Measurements from ENCODE around the gene FBP2. TPM values are rescaled to one million over a fixed set of nuclear protein-coding genes. Genes with fewer than 3 reads are reported as not detected.
A peak's percentile ranks its signal among the peaks of the same experiment; 100 is the strongest.
"Not testable (repeated sequence)": the region's sequence is repeated elsewhere in the genome, so short reads cannot be mapped to it uniquely, and the experiment has no call there.

The FBP2 gene
- total and polyA plus RNA-seq, 3 experiments from 2014 or later: not detected

GRCh38 chr9:94567271-94567670 is 26.4 kb downstream of the FBP2 start:
- H3K4me1 Mint-ChIP-seq: no peaks in the 10 kb centered on the region
- H3K36me3 Mint-ChIP-seq: peaks cover 0 to 3% (median 0%) of the 10 kb centered on the region in 3 donors
- peaks cover 12 to 27% of the 10 kb centered on the region in 2 donors for H3K27me3 Mint-ChIP-seq
- Histone ChIP-seq H3K27ac (ENCODE audit: low read depth, low read length) (no peak overlapping the region), H3K9me3 (ENCODE audit: low read length) (no peaks in the 10 kb centered on the region), H3K4me1 (ENCODE audit: insufficient read depth, low read length) (no peaks in the 10 kb centered on the region), H3K4me3 (ENCODE audit: low read length) (no peak overlapping the region), H3K36me3 (ENCODE audit: insufficient read depth, low read length) (no peaks in the 10 kb centered on the region), H3K27me3 (ENCODE audit: insufficient read depth, low read length, poor library complexity, severe bottlenecking) (no peaks in the 10 kb centered on the region)
- no peak overlapping the region for H3K4me3 Mint-ChIP-seq
- CTCF ChIA-PET: no interaction called here
- H3K9me3 Mint-ChIP-seq: no peaks in the 10 kb centered on the region
- no peak overlapping the region for H3K27ac Mint-ChIP-seq
- no peak for DNase-seq
- POLR2A ChIA-PET: no interaction called here

GRCh38 chr9:94566550-94566949 is 27.1 kb downstream of the FBP2 start:
- no peaks in the 10 kb centered on the region for H3K9me3 Mint-ChIP-seq
- H3K27me3 Mint-ChIP-seq: peaks cover 10 to 29% of the 10 kb centered on the region in 2 donors
- peaks cover 0 to 4% (median 0%) of the 10 kb centered on the region in 3 donors for H3K36me3 Mint-ChIP-seq

GRCh38 chr9:94564279-94564678 is 29.3 kb downstream of the FBP2 start:
- POLR2A ChIA-PET: not testable (repeated sequence)

More at GRCh38 chr9:94566550-94566949, 27.1 kb downstream of the FBP2 start:
- DNase-seq: no peak
- H3K27me3 ChIP-seq (ENCODE audit: insufficient read depth, low read length, poor library complexity, severe bottlenecking): no peaks in the 10 kb centered on the region
- ChIA-PET POLR2A (no interaction called here), CTCF (no interaction called here)
- Mint-ChIP-seq H3K4me3 (no peak overlapping the region), H3K27ac (no peak overlapping the region), H3K4me1 (no peaks in the 10 kb centered on the region)
- no peak overlapping the region for H3K27ac ChIP-seq (ENCODE audit: low read depth, low read length)
- no peaks in the 10 kb centered on the region for H3K36me3 ChIP-seq (ENCODE audit: insufficient read depth, low read length)
- no peak overlapping the region for H3K4me3 ChIP-seq (ENCODE audit: low read length)
- no peaks in the 10 kb centered on the region for H3K4me1 ChIP-seq (ENCODE audit: insufficient read depth, low read length)
- no peaks in the 10 kb centered on the region for H3K9me3 ChIP-seq (ENCODE audit: low read length)

GRCh38 chr9:94563548-94563947 is 30.1 kb downstream of the FBP2 start:
- H3K4me1 ChIP-seq (ENCODE audit: insufficient read depth, low read length): no peaks in the 10 kb centered on the region
- H3K36me3 ChIP-seq (ENCODE audit: insufficient read depth, low read length): no peaks in the 10 kb centered on the region
- Mint-ChIP-seq H3K4me3 (no peak overlapping the region), H3K36me3 (peaks cover 0 to 4% (median 0%) of the 10 kb centered on the region in 3 donors), H3K9me3 (no peaks in the 10 kb centered on the region), H3K27ac (no peak overlapping the region), H3K27me3 (peaks cover 12 to 35% of the 10 kb centered on the region in 2 donors), H3K4me1 (no peaks in the 10 kb centered on the region)
- ChIA-PET CTCF (no interaction called here), POLR2A (no interaction called here)
- H3K27ac ChIP-seq (ENCODE audit: low read depth, low read length): no peak overlapping the region
- H3K4me3 ChIP-seq (ENCODE audit: low read length): no peak overlapping the region
- H3K9me3 ChIP-seq (ENCODE audit: low read length): no peaks in the 10 kb centered on the region
- H3K27me3 ChIP-seq (ENCODE audit: insufficient read depth, low read length, poor library complexity, severe bottlenecking): no peaks in the 10 kb centered on the region
- DNase-seq: no peak

More at GRCh38 chr9:94564279-94564678, 29.3 kb downstream of the FBP2 start:
- CTCF ChIA-PET; H3K4me1 Mint-ChIP-seq; H3K27ac Mint-ChIP-seq; H3K4me1 ChIP-seq (ENCODE audit: insufficient read depth, low read length); H3K4me3 ChIP-seq (ENCODE audit: low read length); H3K9me3 ChIP-seq (ENCODE audit: low read length); H3K9me3 Mint-ChIP-seq; H3K36me3 ChIP-seq (ENCODE audit: insufficient read depth, low read length); H3K27ac ChIP-seq (ENCODE audit: low read depth, low read length); H3K36me3 Mint-ChIP-seq; H3K4me3 Mint-ChIP-seq; H3K27me3 ChIP-seq (ENCODE audit: insufficient read depth, low read length, poor library complexity, severe bottlenecking); DNase-seq: not testable (repeated sequence)
- H3K27me3 Mint-ChIP-seq: peaks cover 12 to 31% of the 10 kb centered on the region in 2 donors

- POLR2A ChIA-PET: no interaction called here
- CTCF ChIA-PET: no interaction called here
Observed at GRCh38 chr9:94560237-94560636, 33.4 kb downstream of the FBP2 start.

GRCh38 chr9:94557376-94557775 is 36.2 kb downstream of the FBP2 start:
- H3K27ac ChIP-seq (ENCODE audit: low read depth, low read length): no peak overlapping the region
- no peaks in the 10 kb centered on the region for H3K36me3 ChIP-seq (ENCODE audit: insufficient read depth, low read length)
- Mint-ChIP-seq H3K27ac (no peak overlapping the region), H3K9me3 (no peaks in the 10 kb centered on the region), H3K4me3 (no peak overlapping the region), H3K4me1 (no peaks in the 10 kb centered on the region), H3K27me3 (peaks cover 6 to 25% of the 10 kb centered on the region in 2 donors), H3K36me3 (peaks cover 0 to 2% (median 0%) of the 10 kb centered on the region in 3 donors)
- H3K27me3 ChIP-seq (ENCODE audit: insufficient read depth, low read length, poor library complexity, severe bottlenecking): no peaks in the 10 kb centered on the region
- H3K4me3 ChIP-seq (ENCODE audit: low read length): no peak overlapping the region
- ChIA-PET POLR2A (no interaction called here), CTCF (no interaction called here)
- H3K4me1 ChIP-seq (ENCODE audit: insufficient read depth, low read length): no peaks in the 10 kb centered on the region
- no peak for DNase-seq
- no peaks in the 10 kb centered on the region for H3K9me3 ChIP-seq (ENCODE audit: low read length)

More at GRCh38 chr9:94560237-94560636, 33.4 kb downstream of the FBP2 start:
- Histone ChIP-seq H3K27me3 (ENCODE audit: insufficient read depth, low read length, poor library complexity, severe bottlenecking) (no peaks in the 10 kb centered on the region), H3K27ac (ENCODE audit: low read depth, low read length) (no peak overlapping the region), H3K36me3 (ENCODE audit: insufficient read depth, low read length) (no peaks in the 10 kb centered on the region), H3K9me3 (ENCODE audit: low read length) (no peaks in the 10 kb centered on the region), H3K4me1 (ENCODE audit: insufficient read depth, low read length) (no peaks in the 10 kb centered on the region), H3K4me3 (ENCODE audit: low read length) (no peak overlapping the region)
- H3K27ac Mint-ChIP-seq: no peak overlapping the region
- H3K4me3 Mint-ChIP-seq: no peak overlapping the region
- peaks cover 14 to 38% of the 10 kb centered on the region in 2 donors for H3K27me3 Mint-ChIP-seq
- H3K4me1 Mint-ChIP-seq: no peaks in the 10 kb centered on the region
- peaks cover 0 to 4% (median 0%) of the 10 kb centered on the region in 3 donors for H3K36me3 Mint-ChIP-seq
- no peak for DNase-seq
- no peaks in the 10 kb centered on the region for H3K9me3 Mint-ChIP-seq

GRCh38 chr9:94554439-94555331 is 38.9 kb downstream of the FBP2 start, which contains the start of gene PCAT7:
PCAT7 (plus strand) TSS chr9:94555083.
- no peak within 1 kb of the TSS for H3K27ac ChIP-seq (ENCODE audit: low read depth, low read length)
- H3K4me3 ChIP-seq (ENCODE audit: low read length): no peak within 1 kb of the TSS
- no peaks in the 10 kb centered on the region for H3K27me3 ChIP-seq (ENCODE audit: insufficient read depth, low read length, poor library complexity, severe bottlenecking)
- Mint-ChIP-seq H3K4me1 (no peaks in the 10 kb centered on the region), H3K27ac (no peak within 1 kb of the TSS), H3K36me3 (no peaks in the 10 kb centered on the region), H3K4me3 (no peak within 1 kb of the TSS), H3K9me3 (no peaks in the 10 kb centered on the region), H3K27me3 (peaks cover 4 to 40% of the 10 kb centered on the region in 2 donors)
- H3K4me1 ChIP-seq (ENCODE audit: insufficient read depth, low read length): no peaks in the 10 kb centered on the region
- POLR2A ChIA-PET: no interaction called here
- H3K9me3 ChIP-seq (ENCODE audit: low read length): no peaks in the 10 kb centered on the region
- H3K36me3 ChIP-seq (ENCODE audit: insufficient read depth, low read length): no peaks in the 10 kb centered on the region
- CTCF ChIA-PET: no interaction called here
- DNase-seq: peak in 2 of 5 donors; percentile 5 to 6

GRCh38 chr9:94554078-94554438 is 39.6 kb downstream of the FBP2 start:
- H3K27me3 Mint-ChIP-seq: peaks cover 4 to 45% of the 10 kb centered on the region in 2 donors
- Histone ChIP-seq H3K9me3 (ENCODE audit: low read length) (no peaks in the 10 kb centered on the region), H3K4me3 (ENCODE audit: low read length) (no peak overlapping the region), H3K27me3 (ENCODE audit: insufficient read depth, low read length, poor library complexity, severe bottlenecking) (no peaks in the 10 kb centered on the region), H3K36me3 (ENCODE audit: insufficient read depth, low read length) (no peaks in the 10 kb centered on the region), H3K27ac (ENCODE audit: low read depth, low read length) (no peak overlapping the region), H3K4me1 (ENCODE audit: insufficient read depth, low read length) (no peaks in the 10 kb centered on the region)
- no peaks in the 10 kb centered on the region for H3K9me3 Mint-ChIP-seq
- DNase-seq: no peak
- no peaks in the 10 kb centered on the region for H3K36me3 Mint-ChIP-seq
- H3K4me1 Mint-ChIP-seq: no peaks in the 10 kb centered on the region
- no peak overlapping the region for H3K4me3 Mint-ChIP-seq
- ChIA-PET POLR2A (no interaction called here), CTCF (no interaction called here)
- no peak overlapping the region for H3K27ac Mint-ChIP-seq

Data from CD8-positive, alpha-beta memory T cell (primary cell).